ENCODE results near the gene IL1RL2.

- TF ChIP-seq CTCF (conservative IDR thresholded peaks at IDR 0.05 in 1 of 2, IDR thresholded peaks at IDR 0.05 in 1 of 2; ENCODE audit: low read depth in 1 of 2, low read length in 2 of 2) (peak; percentile 6 to 22), EZH2 (IDR thresholded peaks at IDR 0.05; ENCODE audit: low read length, missing control alignments) (no peak)
Observed at GRCh38 chr2:102253753-102254150, 66.9 kb downstream of the IL1RL2 start.

Measured in fibroblast of lung (primary cell).